ENCODE data around the gene FST.

Gene FST

DNA sequence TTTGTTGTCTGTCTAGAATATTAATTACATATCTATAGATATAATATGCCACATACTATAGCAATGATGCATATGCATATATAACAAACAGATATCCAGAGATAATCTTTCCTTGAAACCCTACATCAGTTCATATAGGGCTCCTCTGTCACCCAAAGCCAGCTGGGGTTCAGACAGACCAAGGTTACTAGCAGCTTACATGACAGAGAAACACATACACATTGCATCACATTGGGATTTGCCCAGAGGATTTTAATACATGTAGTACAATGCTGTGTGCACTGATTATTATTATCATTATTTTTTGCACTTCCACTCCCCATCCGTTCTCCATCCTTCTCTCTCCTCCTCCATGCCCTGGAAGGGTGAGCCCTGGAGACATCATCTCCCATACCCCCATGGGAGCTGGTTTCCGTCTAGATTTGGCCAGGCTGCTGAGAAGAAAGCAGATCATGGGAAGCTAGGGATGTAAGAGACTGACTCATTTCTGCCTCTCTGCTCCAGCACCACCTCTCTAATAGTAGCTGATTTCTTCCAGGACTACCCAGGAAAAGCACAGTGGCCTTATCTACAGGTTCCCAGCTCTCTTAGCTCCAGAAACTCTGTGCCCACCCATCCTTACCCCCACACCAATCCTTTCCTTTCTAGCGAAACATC lies 23.3 kb downstream of the FST start:
- Histone ChIP-seq H3K36me3 (ENCODE audit: insufficient read depth, low read length) (no peaks in the 10 kb centered on the region), H3K4me1 (ENCODE audit: insufficient read depth, low read length, poor library complexity, severe bottlenecking) (no peaks in the 10 kb centered on the region), H3K9me2 (replicated peaks; ENCODE audit: low read depth, low read length) (no peaks in the 10 kb centered on the region), H4K20me1 (ENCODE audit: insufficient read depth, low read length, poor library complexity, severe bottlenecking) (no peaks in the 10 kb centered on the region), H2AFZ (ENCODE audit: low read length) (no peak overlapping the region), H3F3A (ENCODE audit: low read depth) (no peaks in the 10 kb centered on the region), H3K79me2 (ENCODE audit: insufficient read depth, low read length) (no peaks in the 10 kb centered on the region), H3K9me3 (ENCODE audit: insufficient read depth, low read depth, low read length) (no peaks in the 10 kb centered on the region), H3K4me2 (ENCODE audit: low read depth, low read length, poor library complexity, severe bottlenecking) (no peak overlapping the region), H3K27me3 (ENCODE audit: insufficient read depth, low read length, poor library complexity, severe bottlenecking) (peaks cover 41% of the 10 kb centered on the region), H3K4me3 (ENCODE audit: low read length, poor library complexity, severe bottlenecking) (no peak overlapping the region), H3K9ac (ENCODE audit: low read depth, low read length, poor library complexity, severe bottlenecking) (no peak overlapping the region)
- TF ChIP-seq, protein P1, sequence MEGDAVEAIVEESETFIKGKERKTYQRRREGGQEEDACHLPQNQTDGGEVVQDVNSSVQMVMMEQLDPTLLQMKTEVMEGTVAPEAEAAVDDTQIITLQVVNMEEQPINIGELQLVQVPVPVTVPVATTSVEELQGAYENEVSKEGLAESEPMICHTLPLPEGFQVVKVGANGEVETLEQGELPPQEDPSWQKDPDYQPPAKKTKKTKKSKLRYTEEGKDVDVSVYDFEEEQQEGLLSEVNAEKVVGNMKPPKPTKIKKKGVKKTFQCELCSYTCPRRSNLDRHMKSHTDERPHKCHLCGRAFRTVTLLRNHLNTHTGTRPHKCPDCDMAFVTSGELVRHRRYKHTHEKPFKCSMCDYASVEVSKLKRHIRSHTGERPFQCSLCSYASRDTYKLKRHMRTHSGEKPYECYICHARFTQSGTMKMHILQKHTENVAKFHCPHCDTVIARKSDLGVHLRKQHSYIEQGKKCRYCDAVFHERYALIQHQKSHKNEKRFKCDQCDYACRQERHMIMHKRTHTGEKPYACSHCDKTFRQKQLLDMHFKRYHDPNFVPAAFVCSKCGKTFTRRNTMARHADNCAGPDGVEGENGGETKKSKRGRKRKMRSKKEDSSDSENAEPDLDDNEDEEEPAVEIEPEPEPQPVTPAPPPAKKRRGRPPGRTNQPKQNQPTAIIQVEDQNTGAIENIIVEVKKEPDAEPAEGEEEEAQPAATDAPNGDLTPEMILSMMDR (conservative IDR thresholded peaks at IDR 0.05; ENCODE audit: low read length) = no peak
- no peak for TF ChIP-seq EZH2phosphoT487 (IDR thresholded peaks at IDR 0.05; ENCODE audit: borderline replicate concordance)

DNA sequence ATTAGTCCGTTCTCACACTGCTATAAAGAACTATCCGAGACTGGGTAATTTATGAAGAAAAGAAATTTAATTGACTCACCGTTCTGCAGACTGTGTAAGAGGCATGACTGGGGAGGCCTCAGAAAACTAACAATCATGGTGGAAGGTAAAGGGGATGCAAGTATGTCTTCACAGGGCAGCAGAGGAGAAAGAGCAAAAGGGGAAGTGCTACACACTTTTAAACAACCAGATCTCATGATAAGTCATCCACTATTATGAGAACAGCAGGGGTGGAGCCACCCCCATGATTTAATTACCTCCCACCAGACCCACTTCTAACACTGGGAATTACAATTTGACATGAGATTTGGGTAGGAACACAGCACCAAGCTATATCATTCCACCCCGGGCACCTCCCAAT lies 26.6 kb downstream of the FST start:
- no peak overlapping the region for H3K4me3 ChIP-seq (ENCODE audit: low read length, poor library complexity, severe bottlenecking)
- H3K4me2 ChIP-seq (ENCODE audit: low read depth, low read length, poor library complexity, severe bottlenecking) = no peak overlapping the region
- H3K9me3 ChIP-seq (ENCODE audit: insufficient read depth, low read depth, low read length) = no peaks in the 10 kb centered on the region
- peaks cover 49% of the 10 kb centered on the region for H3K27me3 ChIP-seq (ENCODE audit: insufficient read depth, low read length, poor library complexity, severe bottlenecking)
- H3K9ac ChIP-seq (ENCODE audit: low read depth, low read length, poor library complexity, severe bottlenecking) = no peak overlapping the region
- H3K4me1 ChIP-seq (ENCODE audit: insufficient read depth, low read length, poor library complexity, severe bottlenecking) = no peaks in the 10 kb centered on the region
- H3K79me2 ChIP-seq (ENCODE audit: insufficient read depth, low read length) = no peaks in the 10 kb centered on the region
- H3K36me3 ChIP-seq (ENCODE audit: insufficient read depth, low read length) = no peaks in the 10 kb centered on the region
- H2AFZ ChIP-seq (ENCODE audit: low read length) = no peak overlapping the region
- no peaks in the 10 kb centered on the region for H3K9me2 ChIP-seq (replicated peaks; ENCODE audit: low read depth, low read length)
- no peaks in the 10 kb centered on the region for H4K20me1 ChIP-seq (ENCODE audit: insufficient read depth, low read length, poor library complexity, severe bottlenecking)
- TF ChIP-seq EZH2phosphoT487 (IDR thresholded peaks at IDR 0.05; ENCODE audit: borderline replicate concordance) = no peak
- TF ChIP-seq, protein P1 (conservative IDR thresholded peaks at IDR 0.05; ENCODE audit: low read length) = no peak
- no peaks in the 10 kb centered on the region for H3F3A ChIP-seq (ENCODE audit: low read depth)

DNA sequence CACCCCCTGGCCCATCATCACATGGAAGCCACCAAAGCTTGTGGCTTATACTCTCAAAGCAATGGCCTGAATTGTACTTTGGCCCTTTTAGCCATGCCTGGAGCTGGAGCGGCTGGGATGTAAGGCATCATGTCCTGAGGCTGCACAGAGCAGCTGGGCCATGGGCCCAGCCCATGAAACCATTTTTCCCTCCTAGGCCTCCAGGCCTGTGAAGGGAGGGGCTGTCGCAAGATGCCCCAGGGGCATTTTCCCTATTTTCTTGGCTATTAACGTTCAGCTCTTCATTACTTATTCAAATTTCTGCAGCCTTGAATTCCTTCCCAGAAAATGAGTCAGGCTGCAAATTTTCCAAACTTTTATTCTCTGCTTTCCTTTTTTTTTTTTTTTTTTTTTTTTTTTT lies 27.7 kb downstream of the FST start:
- Histone ChIP-seq H2AFZ (ENCODE audit: low read length) (no peak overlapping the region), H3K27me3 (ENCODE audit: insufficient read depth, low read length, poor library complexity, severe bottlenecking) (peaks cover 51% of the 10 kb centered on the region), H3K9me2 (replicated peaks; ENCODE audit: low read depth, low read length) (no peaks in the 10 kb centered on the region), H3K79me2 (ENCODE audit: insufficient read depth, low read length) (no peaks in the 10 kb centered on the region), H3K4me2 (ENCODE audit: low read depth, low read length, poor library complexity, severe bottlenecking) (no peak overlapping the region), H3F3A (ENCODE audit: low read depth) (no peaks in the 10 kb centered on the region), H3K9me3 (ENCODE audit: insufficient read depth, low read depth, low read length) (no peaks in the 10 kb centered on the region), H4K20me1 (ENCODE audit: insufficient read depth, low read length, poor library complexity, severe bottlenecking) (no peaks in the 10 kb centered on the region), H3K36me3 (ENCODE audit: insufficient read depth, low read length) (no peaks in the 10 kb centered on the region), H3K9ac (ENCODE audit: low read depth, low read length, poor library complexity, severe bottlenecking) (no peak overlapping the region), H3K4me1 (ENCODE audit: insufficient read depth, low read length, poor library complexity, severe bottlenecking) (no peaks in the 10 kb centered on the region), H3K4me3 (ENCODE audit: low read length, poor library complexity, severe bottlenecking) (no peak overlapping the region)
- TF ChIP-seq, protein P1 (conservative IDR thresholded peaks at IDR 0.05; ENCODE audit: low read length) = no peak
- TF ChIP-seq EZH2phosphoT487 (IDR thresholded peaks at IDR 0.05; ENCODE audit: borderline replicate concordance) = no peak
